KMS-11 (cell line): ENCODE measurements around the gene SREBF1.
A peak's percentile ranks its signal among the peaks of the same experiment; 100 is the strongest.

Experiments used
- H2AFZ ChIP-seq: fragments of 200-600 bp; sonication (generic); 2 replicates; pipeline ENCODE4 v1.6.1; 2016; ENCODE audit warnings: antibody characterized with exemption, mixed run types, low read depth
- H3K27ac ChIP-seq: fragments of 200-600 bp; sonication (generic); 2 replicates; pipeline ENCODE4 v1.6.1; 2016; ENCODE audit warnings: mild to moderate bottlenecking, mixed run types
- H3K27me3 ChIP-seq: fragments of 200-600 bp; sonication (generic); 2 replicates; pipeline ENCODE4 v1.6.1; 2017; ENCODE audit warnings: mild to moderate bottlenecking, low read depth, mixed run types, moderate library complexity; ENCODE audit not compliant: insufficient read depth
- H3K36me3 ChIP-seq: fragments of 200-600 bp; sonication (generic); 2 replicates; pipeline ENCODE4 v1.6.1; 2017; ENCODE audit warnings: mild to moderate bottlenecking, mixed run types; ENCODE audit not compliant: insufficient read depth
- H3K4me1 ChIP-seq: fragments of 200-600 bp; sonication (generic); 2 replicates; pipeline ENCODE4 v1.6.1; 2016; ENCODE audit warnings: mild to moderate bottlenecking, low read depth, mixed run types; ENCODE audit not compliant: poor library complexity, severe bottlenecking
- H3K4me2 ChIP-seq: fragments of 200-600 bp; sonication (generic); 2 replicates; pipeline ENCODE4 v1.7.0; 2016; ENCODE audit warnings: mild to moderate bottlenecking, mixed run types
- H3K4me3 ChIP-seq: fragments of 200-600 bp; sonication (generic); IDR thresholded peaks from 2 replicates; pipeline ENCODE4 v1.6.1; 2017; ENCODE audit warnings: low read depth, low read length, mixed read lengths; ENCODE audit not compliant: insufficient read depth
- H3K79me2 ChIP-seq: fragments of 200-600 bp; sonication (generic); 2 replicates; pipeline ENCODE4 v1.6.1; 2016; ENCODE audit warnings: low read depth, mixed run types; ENCODE audit not compliant: insufficient read depth
- H3K9ac ChIP-seq: fragments of 200-600 bp; sonication (generic); 2 replicates; pipeline ENCODE4 v1.6.1; 2016; ENCODE audit warnings: mild to moderate bottlenecking, mixed run types
- H4K20me1 ChIP-seq: fragments of 200-600 bp; sonication (generic); 2 replicates; pipeline ENCODE4 v1.6.1; 2016; ENCODE audit warnings: mild to moderate bottlenecking, mixed run types; ENCODE audit not compliant: insufficient read depth
- CTCF ChIP-seq: fragments of 200-600 bp; sonication (generic); conservative IDR thresholded peaks from 2 replicates; pipeline ENCODE4 v1.6.1; 2017; ENCODE audit warnings: low read depth, mild to moderate bottlenecking, antibody characterized with exemption, low read length, moderate library complexity, mixed read lengths

Gene SREBF1

GRCh38 chr17:17783116-17783824 lies 53.5 kb downstream of the SREBF1 start:
- 0 out of 2 replicates have a peak overlapping the region, but pooled peaks have one; percentile 22 for H2AFZ ChIP-seq
- H3K4me1 ChIP-seq, result peaks cover 14% of the 10 kb centered on the region
- no peak overlapping the region for H3K4me3 ChIP-seq
- peak; percentile 29; the same call in 1 of the 2 replicates for TF ChIP-seq CTCF
- H3K27ac ChIP-seq, result peak overlapping the region; percentile 44
- no peaks in the 10 kb centered on the region; the same call in 1 of the 2 replicates for H3K79me2 ChIP-seq
- H3K27me3 ChIP-seq, result no peaks in the 10 kb centered on the region
- peak overlapping the region; percentile 55; the same call in 1 of the 2 replicates for H3K9ac ChIP-seq
- no peaks in the 10 kb centered on the region for H4K20me1 ChIP-seq
- no peaks in the 10 kb centered on the region for H3K36me3 ChIP-seq
- peak overlapping the region; percentile 76 for H3K4me2 ChIP-seq

- Histone ChIP-seq H3K27ac (peak overlapping the region; percentile 44), H3K4me1 (peaks cover 14% of the 10 kb centered on the region), H4K20me1 (no peaks in the 10 kb centered on the region), H3K79me2 (no peaks in the 10 kb centered on the region; the same call in 1 of the 2 replicates), H3K36me3 (no peaks in the 10 kb centered on the region), H3K4me3 (no peak overlapping the region), H3K4me2 (peak overlapping the region; percentile 76; the same call in 1 of the 2 replicates), H3K27me3 (no peaks in the 10 kb centered on the region), H3K9ac (peak overlapping the region; percentile 55; the same call in 1 of the 2 replicates), H2AFZ (peak overlapping the region; percentile 22; the same call in 1 of the 2 replicates)
- TF ChIP-seq CTCF, result no peak
Observed at GRCh38 chr17:17782523-17783115, 54.2 kb downstream of the SREBF1 start.

- H2AFZ ChIP-seq, result no peak overlapping the region
Observed at GRCh38 chr17:17781591-17782496, 54.9 kb downstream of the SREBF1 start.

More at GRCh38 chr17:17781591-17782496, 54.9 kb downstream of the SREBF1 start:
- Histone ChIP-seq H3K27ac (no peak overlapping the region), H3K36me3 (no peaks in the 10 kb centered on the region), H3K4me1 (peaks cover 14% of the 10 kb centered on the region), H3K79me2 (no peaks in the 10 kb centered on the region; the same call in 1 of the 2 replicates), H3K4me2 (peak overlapping the region; percentile 42; the same call in 1 of the 2 replicates), H3K27me3 (no peaks in the 10 kb centered on the region), H4K20me1 (no peaks in the 10 kb centered on the region), H3K9ac (no peak overlapping the region; the same call in 1 of the 2 replicates), H3K4me3 (no peak overlapping the region)
- no peak for TF ChIP-seq CTCF
